Activated T-cell treated with anti-CD3 and anti-CD28 coated beads for 48 hours (primary cell): ENCODE measurements around the gene IDI2.
"Not testable (repeated sequence)": the region's sequence is repeated elsewhere in the genome, so short reads cannot be mapped to it uniquely, and the experiment has no call there.

ENCODE experiments used
- DNase-seq: peaks from one replicate; pipeline ENCODE4 v3.0.0-alpha.2; 2020; ENCODE audit warnings: low read depth

IDI2 gene

DNA sequence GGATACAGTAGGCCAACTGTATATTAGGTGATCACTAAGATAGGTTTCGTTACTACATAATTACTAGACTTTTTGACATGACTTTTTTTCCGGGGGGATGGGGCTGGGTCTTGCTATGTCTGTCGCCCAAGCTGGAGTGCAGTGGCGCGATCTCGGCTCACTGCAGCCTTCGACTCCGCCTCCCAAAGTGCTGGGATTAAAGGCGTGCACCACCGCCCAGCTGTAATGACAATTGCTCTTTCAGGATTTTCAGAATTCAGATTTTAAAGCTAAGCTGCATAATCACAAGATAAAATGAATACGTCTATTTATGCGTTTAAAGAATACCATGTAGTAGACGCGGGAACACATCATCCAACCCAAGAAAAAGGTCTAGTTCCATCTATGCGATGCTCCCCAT is 22.3 kb upstream of the IDI2 start:
- no peak for DNase-seq

GRCh38 chr10:1045415-1045814 is 19.8 kb upstream of the IDI2 start:
- DNase-seq = no peak

- DNase-seq = no peak
These were observed 19.3 kb upstream of the IDI2 start for GRCh38 chr10:1044964-1045363.

- DNase-seq = no peak
These were observed 18.5 kb upstream of the IDI2 start for GRCh38 chr10:1044146-1044545.

GRCh38 chr10:1043532-1043995 is 17.9 kb upstream of the IDI2 start:
- DNase-seq = no peak

- no peak for DNase-seq
These were observed 15.9 kb upstream of the IDI2 start for GRCh38 chr10:1041514-1041913.

DNA sequence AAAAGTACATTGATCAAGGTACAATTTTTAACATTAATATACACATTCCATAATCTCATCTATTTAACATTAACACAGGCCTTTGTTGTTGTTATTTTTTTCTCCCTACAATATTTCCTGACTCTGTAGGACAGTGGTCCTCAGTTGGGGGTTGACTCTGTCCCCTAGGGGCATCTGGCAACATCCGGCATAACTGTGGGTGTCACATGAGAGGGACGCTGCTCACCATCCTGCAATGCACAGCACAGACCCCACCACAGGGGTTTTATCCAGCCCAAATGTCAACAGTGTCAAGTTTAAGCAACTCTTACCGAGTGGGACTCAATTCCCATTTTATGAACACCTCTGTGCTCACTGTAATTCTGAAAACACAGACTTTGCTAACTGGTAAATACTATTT is 14.5 kb upstream of the IDI2 start:
- no peak for DNase-seq

DNA sequence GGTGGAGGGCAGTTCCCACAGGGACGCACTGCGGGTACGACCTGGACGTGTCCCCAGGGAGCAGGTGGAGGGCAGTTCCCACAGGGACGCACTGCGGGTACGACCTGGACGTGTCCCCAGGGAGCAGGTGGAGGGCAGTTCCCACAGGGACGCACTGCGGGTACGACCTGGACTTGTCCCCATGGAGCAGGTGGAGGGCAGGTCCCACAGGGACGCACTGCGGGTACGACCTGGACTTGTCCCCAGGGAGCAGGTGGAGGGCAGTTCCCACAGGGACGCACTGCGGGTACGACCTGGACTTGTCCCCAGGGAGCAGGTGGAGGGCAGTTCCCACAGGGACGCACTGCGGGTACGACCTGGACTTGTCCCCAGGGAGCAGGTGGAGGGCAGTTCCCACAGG is 13.1 kb upstream of the IDI2 start:
- DNase-seq = not testable (repeated sequence)

DNA sequence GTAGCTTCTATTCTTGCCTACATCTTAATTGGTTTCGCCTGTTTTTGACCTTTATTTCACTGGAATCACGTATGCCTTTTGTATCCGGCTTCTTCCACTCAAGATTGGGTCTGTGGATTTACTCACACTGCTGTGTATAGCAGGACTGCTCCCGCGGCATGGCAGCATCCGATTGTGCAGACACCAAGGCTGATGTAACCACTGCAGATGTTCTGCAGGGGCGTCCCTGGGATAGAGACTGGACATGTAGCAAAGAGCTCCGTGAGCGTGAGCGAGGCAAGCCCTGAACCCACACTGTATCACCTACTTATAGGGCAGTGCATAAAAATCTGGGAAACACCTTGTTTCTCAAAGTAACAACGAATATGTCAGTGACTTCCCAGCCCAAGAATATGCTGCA is 11.4 kb upstream of the IDI2 start:
- DNase-seq = no peak

- DNase-seq = no peak
These were observed 10.7 kb upstream of the IDI2 start for GRCh38 chr10:1036341-1036791.

DNA sequence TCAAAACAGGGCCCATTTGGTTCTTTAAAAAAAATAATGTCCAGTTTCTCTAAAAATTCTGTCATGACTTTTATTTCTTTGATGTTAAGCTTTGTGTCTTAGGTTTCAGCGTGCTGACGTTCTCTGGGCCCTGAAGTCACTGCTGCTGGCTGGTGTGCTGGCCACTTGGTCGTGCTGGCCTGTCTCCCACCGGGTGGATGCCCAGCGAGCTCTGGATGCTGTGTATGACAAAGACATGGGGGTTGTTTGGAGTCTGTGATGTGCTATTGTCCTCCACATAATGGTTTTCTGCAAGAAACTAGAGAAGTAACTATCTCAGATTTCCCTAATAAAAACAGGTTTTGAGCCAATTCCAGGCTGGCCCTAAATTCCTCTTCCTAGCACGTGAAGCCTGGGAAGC is 9.5 kb upstream of the IDI2 start:
- no peak for DNase-seq

GRCh38 chr10:1034758-1035157 is 9.1 kb upstream of the IDI2 start:
- no peak for DNase-seq

DNA sequence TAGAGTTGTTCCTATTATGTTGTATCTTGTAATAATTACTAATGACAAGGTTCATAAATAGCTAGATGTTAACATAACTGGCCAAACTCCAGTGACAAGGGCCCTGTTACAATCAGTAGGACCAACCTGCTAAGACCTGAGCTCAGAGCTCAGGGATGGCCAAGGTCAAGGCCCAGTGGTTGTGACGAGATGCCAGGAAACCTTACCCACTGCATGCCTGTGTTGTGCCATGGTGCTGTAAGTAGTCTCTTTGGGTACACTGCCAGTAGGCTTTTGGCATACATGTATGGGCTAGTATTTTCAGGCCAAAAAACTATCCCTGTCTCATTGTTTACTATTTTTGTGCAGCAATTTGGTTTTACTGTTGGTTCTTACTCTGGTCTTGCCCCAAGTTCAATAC is 7.9 kb upstream of the IDI2 start:
- DNase-seq = no peak

- no peak for DNase-seq
These were observed 4.2 kb upstream of the IDI2 start for GRCh38 chr10:1029838-1030237.

GRCh38 chr10:1026578-1026977 is 919 bp upstream of the IDI2 start:
- no peak for DNase-seq

GRCh38 chr10:1024103-1024502 is 1.6 kb downstream of the IDI2 start:
- DNase-seq = no peak

DNA sequence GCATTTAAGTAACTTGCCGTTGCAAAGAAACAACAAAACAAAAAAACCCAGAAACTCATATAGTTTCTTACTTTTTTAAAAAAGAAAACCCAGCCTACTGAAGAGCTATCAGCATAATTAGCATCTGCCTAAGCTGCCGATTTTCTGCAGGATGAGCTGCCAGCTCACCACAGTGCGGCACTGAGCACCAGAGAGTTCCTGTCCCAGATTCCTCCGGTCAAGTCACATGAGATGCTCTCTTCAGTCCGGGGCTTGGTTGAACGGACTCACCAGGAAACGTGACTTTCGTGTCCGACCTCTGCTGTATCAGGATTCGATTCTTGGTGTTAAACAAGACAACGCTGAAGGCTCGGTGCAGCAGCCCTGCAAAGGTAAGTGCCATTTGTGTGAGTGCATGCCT is 3.2 kb downstream of the IDI2 start:
- no peak for DNase-seq

DNA sequence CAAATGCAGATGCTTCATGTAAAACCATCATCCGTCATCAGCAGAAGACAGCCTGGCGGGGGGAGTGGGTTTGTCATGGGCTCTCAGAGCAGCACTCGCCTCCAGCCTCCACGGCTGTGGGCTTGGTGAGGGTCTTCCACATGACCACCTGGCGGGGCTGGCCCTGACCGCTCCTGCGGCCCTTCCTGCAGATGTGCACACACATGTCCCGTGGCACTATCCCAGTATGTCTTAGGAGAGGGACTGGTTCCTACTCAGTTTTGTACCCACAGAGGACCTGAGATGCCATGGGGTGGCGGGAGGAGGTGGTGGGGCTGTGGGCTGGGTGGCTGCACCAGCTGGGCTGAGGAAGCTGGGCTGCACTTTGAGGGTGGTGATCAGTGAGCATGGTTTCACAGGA is 4.7 kb downstream of the IDI2 start:
- no peak for DNase-seq

GRCh38 chr10:1020460-1020859 is 5.2 kb downstream of the IDI2 start:
- no peak for DNase-seq

GRCh38 chr10:1019362-1019761 is 6.3 kb downstream of the IDI2 start:
- DNase-seq = no peak

GRCh38 chr10:1015688-1016087 is 10.0 kb downstream of the IDI2 start:
- DNase-seq = no peak

- DNase-seq = no peak
These were observed 14.0 kb downstream of the IDI2 start for GRCh38 chr10:1011696-1012095.

GRCh38 chr10:1010703-1011102 is 15.0 kb downstream of the IDI2 start:
- no peak for DNase-seq

GRCh38 chr10:1009947-1010346 is 15.7 kb downstream of the IDI2 start:
- DNase-seq = not testable (repeated sequence)

DNA sequence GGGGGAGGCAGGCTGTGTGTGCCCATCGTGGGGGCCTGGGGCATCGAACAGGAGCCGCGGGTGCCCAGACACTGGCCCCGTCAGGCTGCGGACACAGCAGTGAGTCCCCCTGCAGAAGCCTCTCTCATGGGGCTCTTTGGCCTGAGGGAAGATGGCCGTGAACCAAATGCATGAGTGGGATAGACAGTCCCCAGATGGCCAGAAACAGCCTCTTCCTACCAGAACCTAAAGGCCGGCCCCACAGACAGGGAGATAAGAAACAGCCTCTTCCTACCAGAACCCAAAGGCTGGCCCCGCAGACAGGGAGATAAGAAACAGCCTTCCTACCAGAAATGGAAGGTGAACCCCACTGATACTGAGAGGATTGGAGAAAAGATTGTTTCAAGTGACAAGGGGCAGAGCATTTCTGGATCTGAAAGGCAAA is 16.6 kb downstream of the IDI2 start:
- DNase-seq = no peak
